Naive thymus-derived CD4-positive, alpha-beta T cell (primary cell): ENCODE data around the gene JAZF1. TPM values are rescaled to one million over a fixed set of nuclear protein-coding genes. Genes with fewer than 3 reads are reported as not detected.

Experiments used
- ATAC-seq: fragments of 150-1000 bp; cut with Tn5 transposase; 2 replicates; pipeline ENCODE4 v1.10.0; 2021; ENCODE audit warnings: mild to moderate bottlenecking, moderate library complexity
- CTCF ChIA-PET: fragments of 350-600 bp; sonication (Branson Sonifier 250); formaldehyde crosslinking; loops from one replicate; lab custom pipeline; 2021; ENCODE audit warnings: antibody characterized with exemption; lab: Charles Lee
- POLR2A ChIA-PET: fragments of 350-600 bp; sonication (Branson Sonifier 250); formaldehyde crosslinking; loops from one replicate; lab custom pipeline; 2021; ENCODE audit warnings: antibody characterized with exemption, inconsistent platforms; lab: Charles Lee
- DNase-seq, 9 donors: peaks; one replicate each; pipeline versions ENCODE4 v3.0.0 to v3.0.0-alpha.2; 2020 to 2022; ENCODE audit warnings: mixed read lengths in 1 of 9
- H3K27ac ChIP-seq: one replicate; pipeline ENCODE4 v1.7.0; 2013; ENCODE audit warnings: mild to moderate bottlenecking, low read depth, low read length, moderate library complexity
- H3K27me3 ChIP-seq, 2 donors: one replicate each; pipeline ENCODE4 v1.7.0; 2013; ENCODE audit warnings: low read length in 2 of 2, mild to moderate bottlenecking in 2 of 2, moderate library complexity in 2 of 2; ENCODE audit not compliant: control insufficient read depth in 2 of 2, insufficient read depth in 2 of 2
- H3K36me3 ChIP-seq, 3 experiments: 1 replicate in 2 of 3; 2 replicates in 1 of 3; pipeline ENCODE4 v1.7.0; 2013; ENCODE audit warnings: low read length in 3 of 3, mild to moderate bottlenecking in 3 of 3, moderate library complexity in 1 of 3; ENCODE audit not compliant: insufficient read depth in 3 of 3, control insufficient read depth in 2 of 3
- H3K4me1 ChIP-seq, 2 donors: one replicate each; pipeline ENCODE4 v1.7.0; 2013; ENCODE audit warnings: low read length in 2 of 2, mild to moderate bottlenecking in 2 of 2, moderate library complexity in 1 of 2; ENCODE audit not compliant: control insufficient read depth in 2 of 2, insufficient read depth in 2 of 2
- H3K4me3 ChIP-seq: 2 replicates; pipeline ENCODE4 v1.7.0; 2013; ENCODE audit warnings: mild to moderate bottlenecking, low read length
- H3K9me3 ChIP-seq, 3 experiments: 1 replicate in 2 of 3; 2 replicates in 1 of 3; pipeline ENCODE4 v1.7.0; 2013; ENCODE audit warnings: low read length in 3 of 3; ENCODE audit not compliant: control insufficient read depth in 2 of 3
- H3K27ac Mint-ChIP-seq, 9 donors: one replicate each; pipeline ENCODE4 v1.8.0; 2020 to 2022; ENCODE audit warnings: mixed read lengths in 9 of 9, mild to moderate bottlenecking in 8 of 9, moderate library complexity in 5 of 9, inconsistent platforms in 2 of 9
- H3K27me3 Mint-ChIP-seq, 5 donors: one replicate each; pipeline ENCODE4 v1.8.0; 2021 to 2022; ENCODE audit warnings: mixed read lengths in 5 of 5, mild to moderate bottlenecking in 1 of 5
- H3K36me3 Mint-ChIP-seq, 5 donors: one replicate each; pipeline ENCODE4 v1.8.0; 2020 to 2022; ENCODE audit warnings: mixed read lengths in 5 of 5, mild to moderate bottlenecking in 3 of 5, inconsistent platforms in 1 of 5
- H3K4me1 Mint-ChIP-seq, 7 donors: one replicate each; pipeline ENCODE4 v1.8.0; 2020 to 2022; ENCODE audit warnings: mixed read lengths in 7 of 7, mild to moderate bottlenecking in 3 of 7, inconsistent platforms in 1 of 7
- H3K4me3 Mint-ChIP-seq, 10 donors: one replicate each; pipeline ENCODE4 v1.8.0; 2020 to 2022; ENCODE audit warnings: mild to moderate bottlenecking in 10 of 10, mixed read lengths in 10 of 10, moderate library complexity in 6 of 10, inconsistent platforms in 2 of 10
- H3K9me3 Mint-ChIP-seq, 11 donors: one replicate each; pipeline ENCODE4 v1.8.0; 2020 to 2022; ENCODE audit warnings: mixed read lengths in 11 of 11, mild to moderate bottlenecking in 4 of 11, inconsistent platforms in 1 of 11, moderate library complexity in 1 of 11
- intact Hi-C, 2 donors: fragments of 100-400 bp; cut with micrococcal nuclease; formaldehyde crosslinking; loops; one replicate each; pipeline ENCODE4 v1.15.1; 2023
- polyA plus RNA-seq, 2 donors: library from polyadenylated mRNA; unstranded; fragments of 300-500 nt; fragmentation: Illumina TruSeq; gene quantifications; one replicate each; pipeline ENCODE4 v1.2.3, GENCODE V29; 2021
- total RNA-seq, 6 experiments: library from RNA in 5 of 6; stranded (reverse) in 5 of 6; gene quantifications; 1 replicate in 5 of 6; 2 replicates in 1 of 6; pipeline ENCODE4 v1.2.3 and lab custom pipeline; 2021 to 2026

The JAZF1 gene
- total and polyA plus RNA-seq, 7 experiments from 2014 or later: 2.0 to 33.1 (median 3.2) TPM

DNA sequence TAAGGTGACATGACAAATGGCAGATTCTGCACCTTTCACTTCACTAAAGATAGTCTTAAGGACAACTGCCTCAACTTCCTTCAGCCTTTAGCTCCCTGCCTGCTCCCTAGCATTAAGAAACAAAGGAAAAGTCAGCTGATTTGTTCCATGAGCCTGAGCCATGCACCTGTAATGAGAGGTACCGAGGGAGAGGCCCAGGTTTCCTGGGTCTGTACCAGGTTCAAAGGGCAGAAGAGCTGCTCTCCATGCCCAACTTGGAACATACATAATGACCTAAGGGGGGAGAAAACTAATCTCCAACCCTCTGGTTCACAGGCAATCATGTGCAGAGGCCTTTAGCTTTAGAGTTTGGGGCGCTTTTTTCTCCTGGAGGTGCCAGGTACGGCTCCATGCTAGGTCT lies 111.2 kb downstream of the JAZF1 start:
- Histone ChIP-seq H3K4me1 (no peaks in the 10 kb centered on the region), H3K36me3 (no peaks in the 10 kb centered on the region), H3K4me3 (no peak overlapping the region), H3K9me3 (no peaks in the 10 kb centered on the region), H3K27me3 (no peaks in the 10 kb centered on the region), H3K27ac (no peak overlapping the region)
- ChIA-PET POLR2A (no interaction called here), CTCF (no interaction called here)
- DNase-seq (no peak), ATAC-seq (no peak)
- Mint-ChIP-seq H3K27ac (no peak overlapping the region), H3K36me3 (peaks cover 0 to 33% (median 0%) of the 10 kb centered on the region in 5 donors), H3K9me3 (no peaks in the 10 kb centered on the region), H3K27me3 (peaks cover 0 to 12% (median 0%) of the 10 kb centered on the region in 5 donors), H3K4me3 (no peak overlapping the region), H3K4me1 (peaks cover 0 to 13% (median 0%) of the 10 kb centered on the region in 7 donors)
- intact Hi-C loops: no loop called here

- Histone ChIP-seq H3K36me3 (no peaks in the 10 kb centered on the region), H3K9me3 (no peaks in the 10 kb centered on the region), H3K27me3 (no peaks in the 10 kb centered on the region), H3K4me1 (no peaks in the 10 kb centered on the region), H3K4me3 (no peak overlapping the region), H3K27ac (no peak overlapping the region)
- H3K4me3 Mint-ChIP-seq: no peak overlapping the region
- DNase-seq (no peak), ATAC-seq (no peak)
- no peak overlapping the region for H3K27ac Mint-ChIP-seq
- peaks cover 0 to 33% (median 0%) of the 10 kb centered on the region in 5 donors for H3K36me3 Mint-ChIP-seq
- H3K27me3 Mint-ChIP-seq: peaks cover 0 to 12% (median 0%) of the 10 kb centered on the region in 5 donors
- CTCF ChIA-PET: no interaction called here
- peaks cover 0 to 13% (median 0%) of the 10 kb centered on the region in 7 donors for H3K4me1 Mint-ChIP-seq
- H3K9me3 Mint-ChIP-seq: no peaks in the 10 kb centered on the region
- intact Hi-C loops: no loop called here
- POLR2A ChIA-PET: no interaction called here
Measured at GRCh38 chr7:28068811-28069216, 111.8 kb downstream of the JAZF1 start.

DNA sequence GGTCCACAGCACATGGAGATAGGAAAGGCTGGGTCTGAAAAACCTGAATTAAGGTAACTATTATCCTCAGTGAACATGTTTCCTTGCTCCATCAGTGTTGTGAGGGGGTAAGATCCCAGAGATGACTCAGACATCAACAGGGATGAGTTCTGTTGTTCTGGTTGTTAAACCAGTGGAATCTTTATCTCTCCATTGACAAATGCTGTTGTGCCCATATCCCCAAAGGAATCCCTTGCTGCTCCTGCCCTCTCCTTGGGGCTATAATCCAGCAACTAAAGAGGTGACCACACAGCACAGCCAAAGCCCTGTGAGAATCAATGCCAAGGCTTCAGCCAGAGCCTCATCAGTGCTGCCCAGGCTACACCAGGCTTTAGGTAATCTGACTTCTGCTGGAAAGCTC lies 113.4 kb downstream of the JAZF1 start:
- H3K27ac Mint-ChIP-seq: no peak overlapping the region
- H3K27me3 Mint-ChIP-seq: peaks cover 0 to 14% (median 0%) of the 10 kb centered on the region in 5 donors
- ATAC-seq (no peak), DNase-seq (no peak)
- H3K4me1 Mint-ChIP-seq: peaks cover 3 to 16% (median 6%) of the 10 kb centered on the region in 7 donors
- intact Hi-C loops: no loop called here
- no peaks in the 10 kb centered on the region for H3K4me1 ChIP-seq
- H3K4me3 Mint-ChIP-seq: no peak overlapping the region
- CTCF ChIA-PET: no interaction called here
- H3K9me3 ChIP-seq: no peaks in the 10 kb centered on the region
- no peak overlapping the region for H3K4me3 ChIP-seq
- peaks cover 0 to 6% (median 2%) of the 10 kb centered on the region in 11 donors for H3K9me3 Mint-ChIP-seq
- no peak overlapping the region for H3K27ac ChIP-seq
- no peaks in the 10 kb centered on the region for H3K27me3 ChIP-seq
- no peaks in the 10 kb centered on the region for H3K36me3 ChIP-seq
- peaks cover 0 to 31% (median 6%) of the 10 kb centered on the region in 5 donors for H3K36me3 Mint-ChIP-seq
- POLR2A ChIA-PET: no interaction called here

DNA sequence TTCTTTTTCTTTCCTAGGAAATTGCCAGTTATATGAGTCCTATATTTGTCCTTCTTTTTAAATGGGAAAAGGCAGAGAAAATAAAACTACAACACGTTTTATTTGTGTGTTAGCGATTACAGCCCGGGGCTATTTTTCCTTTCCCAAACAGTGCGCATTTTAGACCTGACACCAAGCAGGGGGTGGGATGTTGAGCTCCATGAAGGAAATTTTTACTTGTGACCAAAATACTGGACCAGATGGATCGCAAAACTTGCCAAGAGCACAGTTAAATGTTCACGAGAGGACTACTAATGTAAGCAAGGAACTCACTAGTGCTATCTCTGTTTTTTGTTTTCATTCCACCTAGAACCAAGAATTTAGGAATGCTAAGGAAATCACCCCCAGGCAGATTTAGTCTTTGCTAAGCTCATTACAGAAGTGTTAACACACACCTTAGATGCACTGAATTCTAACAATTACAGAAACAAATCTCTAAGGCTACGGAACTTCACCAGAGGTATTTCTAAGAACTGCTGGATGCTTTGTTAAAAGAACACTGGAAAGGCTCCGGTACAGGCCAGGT lies 114.8 kb downstream of the JAZF1 start:
- no peak for ATAC-seq
- Histone ChIP-seq H3K4me3 (no peak overlapping the region), H3K27ac (no peak overlapping the region), H3K27me3 (no peaks in the 10 kb centered on the region), H3K36me3 (no peaks in the 10 kb centered on the region), H3K4me1 (no peaks in the 10 kb centered on the region), H3K9me3 (no peaks in the 10 kb centered on the region)
- peaks cover 0 to 12% (median 0%) of the 10 kb centered on the region in 5 donors for H3K27me3 Mint-ChIP-seq
- ChIA-PET CTCF (no interaction called here), POLR2A (no interaction called here)
- H3K4me1 Mint-ChIP-seq: peaks cover 3 to 19% (median 6%) of the 10 kb centered on the region in 7 donors
- peaks cover 0 to 30% (median 6%) of the 10 kb centered on the region in 5 donors for H3K36me3 Mint-ChIP-seq
- peak overlapping the region in 1 of 9 donors; percentile 41 for H3K27ac Mint-ChIP-seq
- intact Hi-C loops: no loop called here
- H3K9me3 Mint-ChIP-seq: peaks cover 0 to 6% (median 2%) of the 10 kb centered on the region in 11 donors
- DNase-seq: no peak
- no peak overlapping the region for H3K4me3 Mint-ChIP-seq

DNA sequence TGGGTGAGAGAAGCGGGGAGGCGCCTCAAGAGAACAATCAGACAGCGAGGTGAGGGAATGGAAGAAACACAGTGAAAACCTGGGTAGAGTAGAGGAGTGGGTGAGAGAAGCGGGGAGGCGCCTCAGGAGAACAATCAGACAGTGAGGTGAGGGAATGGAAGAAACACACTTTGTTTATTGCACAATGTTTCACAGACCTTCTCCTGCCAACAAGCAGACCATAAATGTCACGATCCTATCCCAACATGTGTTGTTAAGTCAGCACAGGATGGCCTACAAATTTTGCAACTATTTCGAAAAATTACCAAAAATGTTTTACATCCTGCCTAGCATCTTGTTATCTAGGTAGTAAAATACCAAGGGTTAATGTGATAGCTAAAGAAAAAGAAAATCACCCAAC lies 115.3 kb downstream of the JAZF1 start:
- no peaks in the 10 kb centered on the region for H3K4me1 ChIP-seq
- H3K36me3 ChIP-seq: no peaks in the 10 kb centered on the region
- ChIA-PET CTCF (no interaction called here), POLR2A (no interaction called here)
- no peak overlapping the region for H3K4me3 ChIP-seq
- Mint-ChIP-seq H3K9me3 (peaks cover 0 to 6% (median 2%) of the 10 kb centered on the region in 11 donors), H3K36me3 (peaks cover 0 to 25% (median 6%) of the 10 kb centered on the region in 5 donors), H3K4me3 (no peak overlapping the region), H3K27ac (no peak overlapping the region), H3K4me1 (peaks cover 3 to 19% (median 6%) of the 10 kb centered on the region in 7 donors), H3K27me3 (peaks cover 0 to 13% (median 0%) of the 10 kb centered on the region in 5 donors)
- no peaks in the 10 kb centered on the region for H3K27me3 ChIP-seq
- DNase-seq: no peak
- ATAC-seq: no peak
- intact Hi-C loops: no loop called here
- H3K27ac ChIP-seq: no peak overlapping the region
- H3K9me3 ChIP-seq: no peaks in the 10 kb centered on the region

DNA sequence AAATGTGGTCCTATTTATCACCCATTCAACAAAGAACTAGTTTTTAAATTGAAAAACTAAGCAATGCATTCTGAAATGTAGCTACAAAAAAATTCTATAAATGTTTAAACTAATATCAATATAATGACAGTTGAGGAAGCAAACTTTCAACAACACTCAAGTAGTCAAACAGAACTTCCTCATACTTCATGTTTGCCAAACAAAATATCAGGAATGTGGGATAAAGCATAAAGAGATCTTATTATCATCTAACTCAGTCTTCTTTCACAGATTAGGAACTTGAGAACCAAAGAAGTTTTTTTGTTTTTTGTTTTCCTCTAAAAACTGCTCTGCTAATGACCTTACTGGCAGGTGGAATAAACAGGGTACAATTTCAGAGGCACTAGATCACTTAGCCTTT lies 116.2 kb downstream of the JAZF1 start:
- Histone ChIP-seq H3K27ac (no peak overlapping the region), H3K9me3 (no peaks in the 10 kb centered on the region), H3K27me3 (no peaks in the 10 kb centered on the region), H3K4me1 (no peaks in the 10 kb centered on the region), H3K36me3 (no peaks in the 10 kb centered on the region), H3K4me3 (no peak overlapping the region)
- intact Hi-C loops: no loop called here
- DNase-seq (no peak), ATAC-seq (no peak)
- ChIA-PET CTCF (interaction anchor here (0.6 kb wide), 1 partner anchor 31 kb away, joined by 3 read pairs; no protein-coding TSS in a partner anchor), POLR2A (no interaction called here)
- Mint-ChIP-seq H3K27ac (no peak overlapping the region), H3K27me3 (peaks cover 0 to 16% (median 0%) of the 10 kb centered on the region in 5 donors), H3K4me1 (peaks cover 3 to 19% (median 6%) of the 10 kb centered on the region in 7 donors), H3K36me3 (peaks cover 0 to 19% (median 6%) of the 10 kb centered on the region in 5 donors), H3K4me3 (no peak overlapping the region), H3K9me3 (peaks cover 0 to 6% (median 2%) of the 10 kb centered on the region in 11 donors)
